H1 (cell line): ENCODE measurements around the gene GCLM. TPM values are rescaled to one million over a fixed set of nuclear protein-coding genes. Genes with fewer than 3 reads are reported as not detected.

Experiments
- CTCF ChIA-PET: fragments of 300-600 bp; sonication (Branson Sonifier 250); formaldehyde crosslinking; loops from one replicate; lab custom pipeline; 2021; ENCODE audit not compliant: partially characterized antibody; lab: Charles Lee
- POLR2A ChIA-PET: fragments of 300-600 bp; sonication (Branson Sonifier 250); formaldehyde crosslinking; loops from one replicate; lab custom pipeline; 2021; ENCODE audit warnings: inconsistent platforms; ENCODE audit not compliant: partially characterized antibody; lab: Charles Lee
- DNase-seq, 2 experiments: peaks; one replicate each; pipeline versions ENCODE4 v3.0.0 to v3.0.0-alpha.2; 2010 to 2022; ENCODE audit warnings: low spot score in 2 of 2, low read depth in 1 of 2, mixed read lengths in 1 of 2
- FAIRE-seq: peaks from 2 replicates; lab custom pipeline; 2011; peaks lifted over from hg19 to GRCh38; lab: Jason Lieb, UNC
- H2AFZ ChIP-seq: 2 replicates; pipeline ENCODE4 v1.8.1; 2012; ENCODE audit warnings: low read length, inconsistent platforms
- H2AK5ac ChIP-seq: 2 replicates; pipeline ENCODE4 v1.6.1; 2013; ENCODE audit warnings: low read depth, low read length
- H2BK120ac ChIP-seq: replicated peaks from 2 replicates; pipeline ENCODE3; 2013; ENCODE audit warnings: low read depth, low read length, inconsistent platforms
- H2BK12ac ChIP-seq: 2 replicates; pipeline ENCODE4 v1.6.1; 2013; ENCODE audit warnings: low read depth, low read length
- H2BK15ac ChIP-seq: 2 replicates; pipeline ENCODE4 v1.6.1; 2013; ENCODE audit warnings: low read length
- H2BK20ac ChIP-seq: 2 replicates; pipeline ENCODE4 v1.6.1; 2013; ENCODE audit warnings: low read length
- H2BK5ac ChIP-seq: 2 replicates; pipeline ENCODE4 v1.6.1; 2013; ENCODE audit warnings: low read depth, low read length
- H3K14ac ChIP-seq: 2 replicates; pipeline ENCODE4 v1.6.1; 2013; ENCODE audit warnings: inconsistent platforms; ENCODE audit not compliant: insufficient read length
- H3K18ac ChIP-seq: 2 replicates; pipeline ENCODE4 v1.6.1; 2013; ENCODE audit warnings: low read length; ENCODE audit errors: extremely low read depth
- H3K23ac ChIP-seq: 2 replicates; pipeline ENCODE4 v1.6.1; 2013; ENCODE audit warnings: inconsistent platforms; ENCODE audit not compliant: insufficient read length
- H3K23me2 ChIP-seq: 2 replicates; pipeline ENCODE4 v1.6.1; 2013; ENCODE audit warnings: low read depth, low read length
- H3K27ac ChIP-seq: 2 replicates; pipeline ENCODE4 v1.6.1; 2011; ENCODE audit warnings: low read depth, low read length, inconsistent platforms
- H3K27me3 ChIP-seq, 4 experiments: replicated peaks in 1 of 4; 1 replicate in 1 of 4; 2 replicates in 3 of 4; pipeline versions ENCODE4 v1.6.1 to v1.8.1; 2011 to 2013; ENCODE audit warnings: low read length in 3 of 4, mild to moderate bottlenecking in 3 of 4, inconsistent platforms in 2 of 4, mixed read lengths in 2 of 4, moderate library complexity in 1 of 4; ENCODE audit not compliant: control insufficient read depth in 3 of 4, insufficient read depth in 3 of 4; ENCODE audit errors: extremely low read depth in 1 of 4
- H3K36me3 ChIP-seq, 4 experiments: 2 replicates each; pipeline versions ENCODE4 v1.6.1 to v1.8.1; 2011 to 2013; ENCODE audit warnings: mild to moderate bottlenecking in 4 of 4, low read length in 3 of 4, moderate library complexity in 2 of 4, control low read depth in 1 of 4, inconsistent platforms in 1 of 4; ENCODE audit not compliant: insufficient read depth in 4 of 4, control insufficient read depth in 2 of 4
- H3K4ac ChIP-seq: replicated peaks from 2 replicates; pipeline ENCODE3; 2013; ENCODE audit warnings: low read length, low read depth, mixed read lengths, inconsistent platforms; ENCODE audit not compliant: insufficient read length
- H3K4me1 ChIP-seq, 4 experiments: replicated peaks in 1 of 4; 1 replicate in 1 of 4; 2 replicates in 3 of 4; pipeline versions ENCODE4 v1.6.1 to v1.8.1; 2011 to 2013; ENCODE audit warnings: low read length in 3 of 4, inconsistent platforms in 2 of 4, mixed read lengths in 1 of 4; ENCODE audit not compliant: insufficient read depth in 4 of 4, control insufficient read depth in 3 of 4
- H3K4me2 ChIP-seq, 2 experiments: 2 replicates each; pipeline versions ENCODE4 v1.6.1 to v1.8.1; 2011 to 2013; ENCODE audit warnings: low read depth in 2 of 2, low read length in 2 of 2, control low read depth in 1 of 2, inconsistent platforms in 1 of 2, mild to moderate bottlenecking in 1 of 2; ENCODE audit not compliant: insufficient read depth in 1 of 2
- H3K4me3 ChIP-seq, 4 experiments: fragments of 200-600, 300-600 bp in 1 of 4; sonication (generic), shearing (Covaris generic), sonication (Bioruptor Twin) in 1 of 4; 2 replicates each; pipeline versions ENCODE4 v1.5.1 to v1.8.1; 2011 to 2016; ENCODE audit warnings: low read length in 4 of 4, low read depth in 3 of 4, control low read depth in 2 of 4, inconsistent platforms in 2 of 4, mild to moderate bottlenecking in 2 of 4, mixed read lengths in 1 of 4, moderate library complexity in 1 of 4; ENCODE audit not compliant: insufficient read depth in 2 of 4; ENCODE audit errors: extremely low read depth in 1 of 4
- H3K56ac ChIP-seq: replicated peaks from 2 replicates; pipeline ENCODE3; 2013; ENCODE audit warnings: low read depth, mild to moderate bottlenecking, mixed read lengths, low read length, inconsistent platforms; ENCODE audit not compliant: insufficient read length
- H3K79me1 ChIP-seq: 2 replicates; pipeline ENCODE4 v1.6.1; 2013; ENCODE audit warnings: low read depth, low read length, control low read depth
- H3K79me2 ChIP-seq, 2 experiments: 2 replicates each; pipeline versions ENCODE4 v1.6.1 to v1.8.1; 2012 to 2013; ENCODE audit warnings: low read length in 2 of 2, mild to moderate bottlenecking in 2 of 2, inconsistent platforms in 1 of 2; ENCODE audit not compliant: insufficient read depth in 2 of 2, control insufficient read depth in 1 of 2
- H3K9ac ChIP-seq, 4 experiments: replicated peaks in 1 of 4; 1 replicate in 1 of 4; 2 replicates in 3 of 4; pipeline versions ENCODE4 v1.6.1 to v1.8.1; 2011 to 2013; ENCODE audit warnings: low read depth in 3 of 4, low read length in 3 of 4, control low read depth in 2 of 4, mild to moderate bottlenecking in 2 of 4, moderate library complexity in 2 of 4, inconsistent platforms in 1 of 4; ENCODE audit errors: extremely low read depth in 1 of 4
- H3K9me3 ChIP-seq, 2 experiments: 2 replicates each; pipeline versions ENCODE4 v1.6.1 to v1.8.1; 2012 to 2013; ENCODE audit warnings: mild to moderate bottlenecking in 2 of 2, moderate library complexity in 2 of 2, control low read depth in 1 of 2, inconsistent platforms in 1 of 2, low read depth in 1 of 2, low read length in 1 of 2, mixed read lengths in 1 of 2; ENCODE audit not compliant: insufficient read depth in 2 of 2
- H4K20me1 ChIP-seq, 2 experiments: replicated peaks in 1 of 2; 2 replicates each; pipeline versions ENCODE3 to v1.8.1; 2011 to 2013; ENCODE audit warnings: inconsistent platforms in 2 of 2, low read length in 2 of 2, mild to moderate bottlenecking in 1 of 2; ENCODE audit not compliant: insufficient read depth in 2 of 2, control insufficient read depth in 1 of 2
- H4K5ac ChIP-seq: 2 replicates; pipeline ENCODE4 v1.6.1; 2013; ENCODE audit warnings: low read length, low read depth, mixed read lengths, inconsistent platforms; ENCODE audit not compliant: insufficient read length
- H4K8ac ChIP-seq: 2 replicates; pipeline ENCODE4 v1.8.0; 2013; ENCODE audit warnings: mild to moderate bottlenecking, moderate library complexity, low read length, inconsistent platforms; ENCODE audit not compliant: insufficient read depth; ENCODE audit errors: extremely low read depth
- H4K91ac ChIP-seq: replicated peaks from 2 replicates; pipeline ENCODE3; 2013; ENCODE audit warnings: low read length, mixed read lengths, inconsistent platforms; ENCODE audit not compliant: insufficient read length
- ATF3 ChIP-seq: IDR thresholded peaks from 2 replicates; pipeline ENCODE4 v1.6.1; 2011; ENCODE audit warnings: low read depth, mild to moderate bottlenecking, low read length; ENCODE audit not compliant: insufficient read depth
- CREB1 ChIP-seq: IDR thresholded peaks from 2 replicates; pipeline ENCODE4 v1.6.1; 2012; ENCODE audit warnings: inconsistent platforms
- SIX5 ChIP-seq: IDR thresholded peaks from 2 replicates; pipeline ENCODE4 v1.6.1; 2011; ENCODE audit warnings: mild to moderate bottlenecking, low read depth, low read length
- SP4 ChIP-seq: IDR thresholded peaks from 2 replicates; pipeline ENCODE4 v1.6.1; 2012; ENCODE audit warnings: low read length, inconsistent platforms
- TBP ChIP-seq: IDR thresholded peaks from 2 replicates; pipeline ENCODE4 v1.6.1; 2011; ENCODE audit warnings: low read depth, low read length, improper control_type of control experiment
- WGBS, 2 experiments: shearing (Covaris generic) in 1 of 2; methylation state at CpG; one replicate each; pipeline versions ENCODE4 v1.1.6 to v1.1.7; 2013 to 2015; ENCODE audit warnings: low lambda C conversion rate in 2 of 2, mixed read lengths in 2 of 2, inconsistent platforms in 1 of 2, low coverage in 1 of 2, missing lambda C conversion rate in 1 of 2; ENCODE audit not compliant: insufficient replicate concordance in 2 of 2, insufficient coverage in 1 of 2, insufficient read length in 1 of 2; ENCODE audit errors: extremely low coverage in 1 of 2, missing lambda C conversion rate in 1 of 2; 5-methylcytosine and 5-hydroxymethylcytosine counted together
- long read RNA-seq, 2 experiments: library from RNA in 1 of 2; library from capped mRNA in 1 of 2; stranded (forward); transcript quantifications; one replicate each; pipeline ENCODE4 v2.0.0, GENCODE V29; 2021; ENCODE audit warnings: inconsistent platforms in 1 of 2
- polyA minus RNA-seq, 3 experiments: library from RNA; depleted of rRNA, polyadenylated mRNA; stranded (reverse); fragments of >200 nt; gene quantifications; 1 replicate in 2 of 3; 2 replicates in 1 of 3; pipeline ENCODE4 v1.2.3, GENCODE V29; 2011
- polyA plus RNA-seq, 7 experiments: library from polyadenylated mRNA; depleted of rRNA in 3 of 7; stranded (reverse) in 5 of 7; unstranded in 2 of 7; fragments of >200 nt in 5 of 7; fragments of 200-250 nt in 2 of 7; gene quantifications; 1 replicate in 5 of 7; 2 replicates in 1 of 7; 4 replicates in 1 of 7; pipeline versions ENCODE4 v1.2.1 to v1.2.3, GENCODE V29; 2011 to 2013; ENCODE audit warnings: missing spikeins in 2 of 7, mixed read lengths in 2 of 7
- total RNA-seq: library from RNA; stranded (reverse); fragmentation: NEBNext Ultra II Directional; extraction: Animal tissue kit (Norgen Biotek cat#: 25700); gene quantifications from 2 replicates; pipeline ENCODE4 v1.2.1, GENCODE V29; 2021

Gene GCLM
- total RNA-seq (12.8 and 15.0 TPM in 2 replicates), polyA plus RNA-seq (2011; rRNA removed) (1.6 and 3.1 TPM in 2 replicates), polyA minus RNA-seq (2011; rRNA and poly(A)+ RNA removed) (7.8 and 8.8 TPM in 2 replicates)
- 3.1 TPM for polyA plus RNA-seq (2011; cell fraction: cytosol; rRNA removed)
- 2.5 TPM for polyA plus RNA-seq (2011; cell fraction: nucleus; rRNA removed)
- 6.7 to 9.0 TPM (median 8.2 TPM) in 4 replicates for polyA plus RNA-seq (2012, experiment 1 of 2)
- polyA plus RNA-seq (2012, experiment 2 of 2), result 3.6 TPM
- polyA plus RNA-seq (2013, experiment 1 of 2), result 6.4 TPM
- 5.7 TPM for polyA plus RNA-seq (2013, experiment 2 of 2)
- 5.9 TPM for polyA minus RNA-seq (2011; cell fraction: cytosol; rRNA and poly(A)+ RNA removed)
- polyA minus RNA-seq (2011; cell fraction: nucleus; rRNA and poly(A)+ RNA removed), result 14.6 TPM
- long read RNA-seq, experiment 1, full-length matches to known transcripts, result 21 of 33 reads
- long read RNA-seq, experiment 1, partial matches to known transcripts, result 2 of 33 reads
- long read RNA-seq, experiment 1, other reads (novel, unspliced or antisense), result 10 of 33 reads
- long read RNA-seq, experiment 2, result 0 reads

GRCh38 chr1:93909146-93910050 is at the start of gene GCLM:
TSS of gene GCLM (minus strand) at chr1:93909430. CDS start at chr1:93909163, 267 bp downstream.
- no peak within 1 kb of the TSS for H4K91ac ChIP-seq
- peak within 1 kb of the TSS; percentile 21 for H3K56ac ChIP-seq
- H3K18ac ChIP-seq, result peak within 1 kb of the TSS; percentile 93
- 0 out of 7 replicates have a peak, but pooled peaks cover 0 to 2% (median 1%) of the 10 kb centered on the region in 4 experiments for H3K27me3 ChIP-seq
- CTCF ChIA-PET, result interaction anchor here (0.6 to 2.5 kb wide), 16 partner anchors 10 to 279 kb away, joined by 3 to 15 read pairs (median 3); no protein-coding TSS in a partner anchor
- H3K79me1 ChIP-seq, result no peaks in the 10 kb centered on the region; the same call in 1 of the 2 replicates
- H3K23ac ChIP-seq, result no peak within 1 kb of the TSS
- H3K9me3 ChIP-seq, result no peaks in the 10 kb centered on the region
- FAIRE-seq (peak; percentile 13), DNase-seq (peak; percentile 82 to 96)
- peak within 1 kb of the TSS; percentile 41 to 83 (median 58); a peak in 6 of 7 replicates for H3K9ac ChIP-seq
- POLR2A ChIA-PET, result interaction anchor here (0.6 to 1.7 kb wide), 7 partner anchors 9 to 461 kb away, joined by 3 to 20 read pairs (median 4); partner anchors contain the start of gene DNTTIP2
- 0 out of 2 replicates have a peak within 1 kb of the TSS, but pooled peaks have one; percentile 60 for H2BK12ac ChIP-seq
- H3K4ac ChIP-seq, result no peak within 1 kb of the TSS
- no peak within 1 kb of the TSS for H2BK20ac ChIP-seq
- H4K5ac ChIP-seq, result no peak within 1 kb of the TSS
- H3K23me2 ChIP-seq, result peaks cover 10% of the 10 kb centered on the region
- 0 out of 2 replicates have a peak within 1 kb of the TSS, but pooled peaks have one; percentile 82 for H2AK5ac ChIP-seq
- 5% methylated on average over 51 of the region's 102 CpGs; no CpG with 5 or more reads in 1 of the 2 experiments for WGBS, 2 experiments
- peak within 1 kb of the TSS; percentile 52; the same call in 1 of the 2 replicates for H2BK5ac ChIP-seq
- peaks cover 0 to 39% of the 10 kb centered on the region in 2 experiments; a peak in 2 of 4 replicates for H3K79me2 ChIP-seq
- H2BK15ac ChIP-seq, result no peak within 1 kb of the TSS
- H3K36me3 ChIP-seq, result no peaks in the 10 kb centered on the region
- H2AFZ ChIP-seq, result peak within 1 kb of the TSS; percentile 74
- peak within 1 kb of the TSS; percentile 83 to 92 for H3K4me2 ChIP-seq
- H2BK120ac ChIP-seq, result peak within 1 kb of the TSS; percentile 9
- peak within 1 kb of the TSS; percentile 70 to 91 (median 81) for H3K4me3 ChIP-seq
- H3K14ac ChIP-seq, result no peak within 1 kb of the TSS
- H4K20me1 ChIP-seq, result no peaks in the 10 kb centered on the region
- peaks cover 0 to 3% (median 2%) of the 10 kb centered on the region in 4 experiments; a peak in 2 of 7 replicates for H3K4me1 ChIP-seq
- H4K8ac ChIP-seq, result peak within 1 kb of the TSS; percentile 62
- H3K27ac ChIP-seq, result peak within 1 kb of the TSS; percentile 42; the same call in 1 of the 2 replicates
- TF ChIP-seq CREB1 (peak; percentile 68; the same call in 1 of the 2 replicates), ATF3 (peak; percentile 6; the same call in 1 of the 2 replicates), TBP (peak; percentile 65), SP4 (no peak), SIX5 (no peak)
